Neural crest cell (in vitro differentiated cells): ENCODE measurements around the gene DAAM2. TPM values are rescaled to one million over a fixed set of nuclear protein-coding genes. Genes with fewer than 3 reads are reported as not detected.
A peak's percentile ranks its signal among the peaks of the same experiment; 100 is the strongest.

Experiments
- DNase-seq: peaks from one replicate; pipeline ENCODE4 v3.0.0; 2021; ENCODE audit warnings: low read depth, mixed read lengths, low spot score
- H3K27ac Mint-ChIP-seq: one replicate; pipeline ENCODE4 v1.8.0; 2021; ENCODE audit warnings: mild to moderate bottlenecking, mixed read lengths; ENCODE audit not compliant: unreplicated experiment
- H3K27me3 Mint-ChIP-seq: 2 replicates; pipeline ENCODE4 v1.8.0; 2021; ENCODE audit warnings: low read depth, mild to moderate bottlenecking, mixed read lengths
- H3K36me3 Mint-ChIP-seq: 2 replicates; pipeline ENCODE4 v1.8.0; 2021; ENCODE audit warnings: low read depth, mild to moderate bottlenecking, mixed read lengths
- H3K4me1 Mint-ChIP-seq: 2 replicates; pipeline ENCODE4 v1.8.0; 2021; ENCODE audit warnings: mixed read lengths
- H3K4me3 Mint-ChIP-seq: one replicate; pipeline ENCODE4 v1.8.0; 2021; ENCODE audit warnings: mild to moderate bottlenecking, mixed read lengths
- H3K9me3 Mint-ChIP-seq: 2 replicates; pipeline ENCODE4 v1.8.0; 2021; ENCODE audit warnings: mixed read lengths
- total RNA-seq: library from RNA; stranded (reverse); gene quantifications from 2 replicates; pipeline ENCODE4 v1.2.1, GENCODE V29; 2021
- TF ChIP-seq, protein P1 (sequence below): fragments of 200-600 bp; sonication (generic); conservative IDR thresholded peaks from 2 replicates; pipeline ENCODE4 v1.5.0; 2021; ENCODE audit warnings: antibody characterized with exemption, mild to moderate bottlenecking

DAAM2 gene
- total RNA-seq, 1 donor from 2014 or later: 17.6 TPM

DNA sequence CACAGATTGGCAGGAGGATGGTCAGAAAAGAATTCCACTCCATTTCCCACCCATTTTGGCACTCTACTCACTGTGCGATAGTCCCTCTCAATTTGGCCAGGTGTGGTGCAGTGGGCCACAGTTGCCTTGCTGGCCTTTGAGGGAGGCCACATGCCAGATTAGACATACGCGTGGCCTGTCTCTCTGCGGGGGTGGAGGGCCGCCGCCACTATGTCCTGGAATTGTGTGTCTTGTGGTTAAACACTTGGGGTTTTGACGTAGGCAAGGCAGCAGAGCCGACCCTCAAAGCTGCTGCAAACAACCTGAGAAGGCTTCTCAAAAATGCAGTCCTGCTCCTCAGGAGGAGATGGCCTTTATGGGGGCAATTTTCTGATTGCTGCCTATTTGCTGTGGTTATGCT lies 4.9 kb upstream of the DAAM2 start:
- TF ChIP-seq, protein P1, sequence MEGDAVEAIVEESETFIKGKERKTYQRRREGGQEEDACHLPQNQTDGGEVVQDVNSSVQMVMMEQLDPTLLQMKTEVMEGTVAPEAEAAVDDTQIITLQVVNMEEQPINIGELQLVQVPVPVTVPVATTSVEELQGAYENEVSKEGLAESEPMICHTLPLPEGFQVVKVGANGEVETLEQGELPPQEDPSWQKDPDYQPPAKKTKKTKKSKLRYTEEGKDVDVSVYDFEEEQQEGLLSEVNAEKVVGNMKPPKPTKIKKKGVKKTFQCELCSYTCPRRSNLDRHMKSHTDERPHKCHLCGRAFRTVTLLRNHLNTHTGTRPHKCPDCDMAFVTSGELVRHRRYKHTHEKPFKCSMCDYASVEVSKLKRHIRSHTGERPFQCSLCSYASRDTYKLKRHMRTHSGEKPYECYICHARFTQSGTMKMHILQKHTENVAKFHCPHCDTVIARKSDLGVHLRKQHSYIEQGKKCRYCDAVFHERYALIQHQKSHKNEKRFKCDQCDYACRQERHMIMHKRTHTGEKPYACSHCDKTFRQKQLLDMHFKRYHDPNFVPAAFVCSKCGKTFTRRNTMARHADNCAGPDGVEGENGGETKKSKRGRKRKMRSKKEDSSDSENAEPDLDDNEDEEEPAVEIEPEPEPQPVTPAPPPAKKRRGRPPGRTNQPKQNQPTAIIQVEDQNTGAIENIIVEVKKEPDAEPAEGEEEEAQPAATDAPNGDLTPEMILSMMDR: no peak
- Mint-ChIP-seq H3K4me1 (peaks cover 10% of the 10 kb centered on the region), H3K27ac (no peak overlapping the region), H3K9me3 (peaks cover 4% of the 10 kb centered on the region), H3K36me3 (peaks cover 3% of the 10 kb centered on the region), H3K27me3 (no peaks in the 10 kb centered on the region), H3K4me3 (no peak overlapping the region)
- DNase-seq: no peak

DNA sequence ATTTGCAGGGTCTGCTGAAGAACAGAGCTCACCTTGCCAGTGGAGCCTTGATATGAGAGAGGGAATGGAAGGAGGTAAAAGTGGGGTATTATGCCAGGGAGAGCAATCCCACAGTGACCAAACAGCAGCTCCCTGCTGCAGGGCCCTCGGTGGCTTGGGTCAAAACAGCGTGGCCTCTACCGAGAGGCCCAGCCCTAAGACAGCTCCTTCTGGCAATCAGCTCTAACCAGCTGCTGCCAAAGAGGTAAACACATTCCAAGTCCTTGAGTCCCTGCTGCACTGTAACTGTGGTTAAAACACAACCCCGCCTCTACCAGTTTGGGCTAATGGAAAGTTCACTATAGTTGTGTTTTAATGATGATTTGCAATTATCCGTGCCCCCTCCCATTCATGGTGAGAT lies 1.4 kb upstream of the DAAM2 start:
- no peak overlapping the region for H3K27ac Mint-ChIP-seq
- H3K36me3 Mint-ChIP-seq: peaks cover 3% of the 10 kb centered on the region
- H3K27me3 Mint-ChIP-seq: peaks cover 8% of the 10 kb centered on the region
- no peaks in the 10 kb centered on the region for H3K9me3 Mint-ChIP-seq
- TF ChIP-seq, protein P1: no peak
- DNase-seq: no peak
- peak overlapping the region; percentile 89 for H3K4me3 Mint-ChIP-seq
- H3K4me1 Mint-ChIP-seq: peaks cover 39% of the 10 kb centered on the region

DNA sequence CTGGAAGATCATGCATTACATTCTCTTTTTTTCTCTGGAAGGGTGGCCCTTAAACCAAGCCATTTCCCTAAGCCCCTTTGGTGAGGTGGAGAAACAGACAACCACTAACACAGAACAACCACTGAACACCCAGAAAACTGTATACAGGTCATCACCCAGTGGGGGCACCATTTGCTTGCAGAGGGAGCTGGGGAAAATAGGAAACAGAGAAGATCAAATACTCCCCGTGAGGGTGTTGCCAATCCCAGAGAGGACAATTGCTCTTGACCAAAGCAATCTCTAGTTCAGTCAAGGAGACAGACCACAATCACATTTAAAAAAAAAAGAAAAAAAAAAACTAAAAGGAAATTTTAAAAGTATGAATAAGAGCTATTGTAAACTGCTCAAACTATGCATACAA lies 865 bp upstream of the DAAM2 start:
- DNase-seq: no peak
- H3K27ac Mint-ChIP-seq: no peak overlapping the region
- no peaks in the 10 kb centered on the region for H3K9me3 Mint-ChIP-seq
- TF ChIP-seq, protein P1: no peak
- H3K36me3 Mint-ChIP-seq: peaks cover 3% of the 10 kb centered on the region
- H3K27me3 Mint-ChIP-seq: peaks cover 8% of the 10 kb centered on the region
- H3K4me3 Mint-ChIP-seq: peak overlapping the region; percentile 89
- peaks cover 43% of the 10 kb centered on the region for H3K4me1 Mint-ChIP-seq

DNA sequence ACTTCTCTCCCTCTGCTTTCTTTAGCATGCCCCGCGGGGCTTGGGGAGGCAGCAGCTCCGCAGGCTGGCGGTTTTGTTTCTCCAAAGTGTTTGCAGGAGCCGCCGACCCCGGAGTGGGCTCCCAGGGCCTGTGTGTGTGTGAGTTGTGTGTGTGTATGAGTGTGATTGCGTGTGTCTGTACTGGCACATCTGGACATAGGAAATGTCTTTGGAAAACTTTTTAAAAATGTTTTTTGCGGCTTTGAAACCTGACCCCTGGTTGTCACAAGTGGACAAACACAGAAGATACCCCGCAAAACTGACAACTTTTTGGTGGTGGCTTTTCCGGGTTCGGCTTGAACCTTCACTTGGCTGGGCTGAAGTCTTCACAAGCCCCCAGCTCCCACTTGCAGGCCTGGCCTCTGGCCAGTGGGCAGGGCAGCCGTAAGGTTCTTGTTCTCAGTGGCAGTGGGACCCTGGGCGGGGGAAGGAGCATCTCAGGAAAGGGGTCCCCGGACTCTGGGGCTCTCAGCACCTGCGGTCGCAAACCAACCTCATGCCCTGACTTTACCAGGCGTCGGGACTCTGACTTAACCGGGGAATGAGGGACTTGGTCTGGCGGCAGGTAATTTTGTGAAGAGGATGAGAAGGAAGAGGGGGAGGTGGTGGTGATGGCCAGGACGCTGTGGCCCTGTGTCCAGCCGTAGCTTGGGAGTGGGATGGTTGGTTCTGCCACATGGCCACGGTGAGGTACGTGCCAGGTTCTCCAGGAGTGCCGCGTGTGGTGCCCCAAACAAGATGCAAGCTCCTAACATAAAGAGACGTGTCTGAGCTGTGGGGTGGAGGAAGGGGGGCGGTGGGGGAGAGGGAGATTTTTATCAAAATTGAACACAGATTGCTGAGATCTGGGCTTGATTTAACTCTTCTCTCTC lies 619 bp downstream of the DAAM2 start:
- peaks cover 43% of the 10 kb centered on the region for H3K4me1 Mint-ChIP-seq
- H3K27ac Mint-ChIP-seq: no peak overlapping the region
- H3K4me3 Mint-ChIP-seq: peak overlapping the region; percentile 87
- peaks cover 8% of the 10 kb centered on the region for H3K27me3 Mint-ChIP-seq
- TF ChIP-seq, protein P1: no peak
- no peak for DNase-seq
- H3K9me3 Mint-ChIP-seq: no peaks in the 10 kb centered on the region
- peaks cover 3% of the 10 kb centered on the region for H3K36me3 Mint-ChIP-seq

DNA sequence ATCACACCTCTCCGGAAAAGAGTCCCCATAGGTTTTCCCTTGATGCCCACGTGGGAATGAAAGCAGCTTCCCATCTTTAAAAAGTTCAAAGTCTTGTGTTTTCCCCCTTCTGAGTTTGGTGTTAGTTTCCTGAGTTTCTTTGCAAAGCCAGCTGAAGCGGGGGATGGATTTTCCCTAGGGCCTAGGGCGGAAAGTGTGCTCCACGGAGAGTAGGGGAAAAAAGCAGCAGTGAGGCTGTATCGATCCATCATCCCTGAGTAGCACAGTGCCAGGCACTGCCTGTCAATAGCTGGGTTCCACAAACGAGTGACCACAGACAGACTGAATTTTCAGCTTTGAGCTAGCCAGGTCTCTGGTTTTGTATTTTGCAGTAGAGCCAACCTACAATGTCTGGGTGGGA lies 1.3 kb downstream of the DAAM2 start:
- peaks cover 3% of the 10 kb centered on the region for H3K36me3 Mint-ChIP-seq
- peaks cover 43% of the 10 kb centered on the region for H3K4me1 Mint-ChIP-seq
- peaks cover 8% of the 10 kb centered on the region for H3K27me3 Mint-ChIP-seq
- peak overlapping the region; percentile 87 for H3K4me3 Mint-ChIP-seq
- no peaks in the 10 kb centered on the region for H3K9me3 Mint-ChIP-seq
- TF ChIP-seq, protein P1: no peak
- no peak for DNase-seq
- H3K27ac Mint-ChIP-seq: peak overlapping the region; percentile 21
